Activated T-cell treated with anti-CD3 and anti-CD28 coated beads for 24 hours (primary cell): Measurements from ENCODE around the gene SEMA3A.
"Not testable (repeated sequence)": the region's sequence is repeated elsewhere in the genome, so short reads cannot be mapped to it uniquely, and the experiment has no call there.

Source experiments
- DNase-seq: peaks from one replicate; pipeline ENCODE4 v3.0.0-alpha.2; 2020; ENCODE audit warnings: low read depth

SEMA3A gene

GRCh38 chr7:84108787-84109186 lies 85.8 kb downstream of the SEMA3A start:
- DNase-seq, result no peak

- DNase-seq, result no peak
Observed at GRCh38 chr7:84108119-84108518, 86.5 kb downstream of the SEMA3A start.

- no peak for DNase-seq
Observed at GRCh38 chr7:84107259-84107658, 87.3 kb downstream of the SEMA3A start.

GRCh38 chr7:84106291-84106690 lies 88.3 kb downstream of the SEMA3A start:
- no peak for DNase-seq

- no peak for DNase-seq
Observed at GRCh38 chr7:84105586-84105985, 89.0 kb downstream of the SEMA3A start.

GRCh38 chr7:84104826-84105225 lies 89.8 kb downstream of the SEMA3A start:
- no peak for DNase-seq

- DNase-seq, result no peak
Observed at GRCh38 chr7:84102213-84102612, 92.4 kb downstream of the SEMA3A start.

GRCh38 chr7:84100866-84101265 lies 93.7 kb downstream of the SEMA3A start:
- DNase-seq, result no peak

- DNase-seq, result no peak
Observed at GRCh38 chr7:84095971-84096370, 98.6 kb downstream of the SEMA3A start.

- no peak for DNase-seq
Observed at GRCh38 chr7:84092207-84092606, 102.4 kb downstream of the SEMA3A start.

- no peak for DNase-seq
Observed at GRCh38 chr7:84091318-84091717, 103.3 kb downstream of the SEMA3A start.

GRCh38 chr7:84088802-84089201 lies 105.8 kb downstream of the SEMA3A start:
- no peak for DNase-seq

- no peak for DNase-seq
Observed at GRCh38 chr7:84085998-84086397, 108.6 kb downstream of the SEMA3A start.

GRCh38 chr7:84085147-84085546 lies 109.4 kb downstream of the SEMA3A start:
- DNase-seq, result no peak

- no peak for DNase-seq
Observed at GRCh38 chr7:84083846-84084245, 110.7 kb downstream of the SEMA3A start.

- no peak for DNase-seq
Observed at GRCh38 chr7:84081973-84082522, 112.5 kb downstream of the SEMA3A start.

- DNase-seq, result no peak
Observed at GRCh38 chr7:84077336-84077735, 117.3 kb downstream of the SEMA3A start.

- no peak for DNase-seq
Observed at GRCh38 chr7:84076219-84076618, 118.4 kb downstream of the SEMA3A start.

- DNase-seq, result no peak
Observed at GRCh38 chr7:84073186-84073875, 121.3 kb downstream of the SEMA3A start.

GRCh38 chr7:84070770-84071169 lies 123.8 kb downstream of the SEMA3A start:
- no peak for DNase-seq

GRCh38 chr7:84069999-84070500 lies 124.5 kb downstream of the SEMA3A start:
- DNase-seq, result no peak

- DNase-seq, result no peak
Observed at GRCh38 chr7:84069033-84069432, 125.6 kb downstream of the SEMA3A start.

- not testable (repeated sequence) for DNase-seq
Observed at GRCh38 chr7:84062489-84062901, 132.1 kb downstream of the SEMA3A start.

GRCh38 chr7:84060760-84061261 lies 133.8 kb downstream of the SEMA3A start:
- DNase-seq, result no peak
